Panc1 (cell line): ENCODE measurements around the gene ZNF324. TPM values are rescaled to one million over a fixed set of nuclear protein-coding genes. Genes with fewer than 3 reads are reported as not detected.

ENCODE experiments used
- ATAC-seq: fragments of 200-7000 bp; cut with Tn5 transposase; 2 replicates; pipeline ENCODE4 v1.9.1; 2020; ENCODE audit warnings: mild to moderate bottlenecking, moderate library complexity
- BruUV-seq: library from RNA; stranded (reverse); fragments of 400-500 nt; replicated peaks from 2 replicates; lab custom pipeline; 2021; lab: Mats Ljungman, UMichigan
- CTCF ChIA-PET: fragments of 300-600 bp; sonication (Branson Sonifier 250); formaldehyde crosslinking; loops from one replicate; lab custom pipeline; 2022; ENCODE audit warnings: antibody characterized with exemption; lab: Charles Lee
- POLR2A ChIA-PET: fragments of 300-600 bp; sonication (Branson Sonifier 250); formaldehyde crosslinking; loops from one replicate; lab custom pipeline; 2022; ENCODE audit warnings: antibody characterized with exemption; lab: Charles Lee
- DNase-seq: peaks from one replicate; pipeline ENCODE4 v3.0.0-alpha.2; 2010; ENCODE audit warnings: low read depth, low spot score
- H3K27ac ChIP-seq: 2 replicates; pipeline ENCODE4 v1.5.1; 2011; ENCODE audit warnings: mild to moderate bottlenecking, low read length, inconsistent platforms
- H3K27me3 ChIP-seq: fragments of 200-500 bp; sonication (Bioruptor generic); 2 replicates; pipeline ENCODE4 v1.6.0; 2014; ENCODE audit warnings: low read length, inconsistent platforms; ENCODE audit not compliant: control insufficient read depth, insufficient read depth
- H3K36me3 ChIP-seq: fragments of 200-500 bp; sonication (Bioruptor generic); 2 replicates; pipeline ENCODE4 v1.5.1; 2014; ENCODE audit warnings: inconsistent platforms, mild to moderate bottlenecking, low read length, moderate library complexity; ENCODE audit not compliant: control insufficient read depth, insufficient read depth
- H3K4me1 ChIP-seq: 2 replicates; pipeline ENCODE4 v1.5.1; 2011; ENCODE audit warnings: inconsistent platforms, mild to moderate bottlenecking, low read length, moderate library complexity; ENCODE audit not compliant: control insufficient read depth, insufficient read depth
- H3K4me3 ChIP-seq, 2 experiments: 2 replicates each; pipeline ENCODE4 v1.5.1; 2011 to 2012; ENCODE audit warnings: low read depth in 2 of 2, low read length in 2 of 2, mild to moderate bottlenecking in 2 of 2, inconsistent platforms in 1 of 2, moderate library complexity in 1 of 2
- H3K9me3 ChIP-seq: fragments of 200-500 bp; sonication (Bioruptor generic); 2 replicates; pipeline ENCODE4 v1.5.1; 2014; ENCODE audit warnings: low read depth, mild to moderate bottlenecking, inconsistent platforms, low read length, moderate library complexity; ENCODE audit not compliant: control insufficient read depth, insufficient read depth
- CTCF ChIP-seq: fragments of 450-650 bp; IDR thresholded peaks from 2 replicates; pipeline ENCODE4 v1.5.1; 2017; ENCODE audit warnings: mild to moderate bottlenecking
- POLR2AphosphoS5 ChIP-seq: IDR thresholded peaks from 2 replicates; pipeline ENCODE4 v1.6.1; 2012; ENCODE audit warnings: mild to moderate bottlenecking, low read depth, low read length, moderate library complexity
- SIN3A ChIP-seq: IDR thresholded peaks from 2 replicates; pipeline ENCODE4 v1.6.1; 2012; ENCODE audit warnings: low read depth, mild to moderate bottlenecking, low read length, moderate library complexity, borderline replicate concordance; ENCODE audit not compliant: insufficient read depth
- TCF7L2 ChIP-seq: IDR thresholded peaks from 2 replicates; pipeline ENCODE4 v1.6.1; 2011; ENCODE audit warnings: mild to moderate bottlenecking, low read depth, low read length, inconsistent platforms
- in situ Hi-C: cut with HindIII; loops from 2 replicates; pipeline ENCODE4 v1.10.0; 2016; ENCODE audit warnings: low sequenced_read_pairs, low pct_unique_long_range_greater_than_20kb
- intact Hi-C: fragments of 100-400 bp; cut with micrococcal nuclease; formaldehyde crosslinking; loops from one replicate; pipeline ENCODE4 v1.10.0; 2022; ENCODE audit not compliant: unreplicated experiment
- total RNA-seq: library from RNA; stranded (reverse); gene quantifications from one replicate; pipeline ENCODE4 v1.2.1, GENCODE V29; 2021; ENCODE audit not compliant: unreplicated experiment
- TF ChIP-seq, protein P1 (sequence below), 2 experiments: IDR thresholded peaks; 2 replicates each; pipeline ENCODE4 v1.6.1; 2011 to 2012; ENCODE audit warnings: low read depth in 2 of 2, control low read depth in 1 of 2, low read length in 1 of 2, mild to moderate bottlenecking in 1 of 2, moderate library complexity in 1 of 2; ENCODE audit not compliant: insufficient read depth in 1 of 2

The ZNF324 gene
- total RNA-seq, 1 experiment from 2014 or later: 12.8 TPM

DNA sequence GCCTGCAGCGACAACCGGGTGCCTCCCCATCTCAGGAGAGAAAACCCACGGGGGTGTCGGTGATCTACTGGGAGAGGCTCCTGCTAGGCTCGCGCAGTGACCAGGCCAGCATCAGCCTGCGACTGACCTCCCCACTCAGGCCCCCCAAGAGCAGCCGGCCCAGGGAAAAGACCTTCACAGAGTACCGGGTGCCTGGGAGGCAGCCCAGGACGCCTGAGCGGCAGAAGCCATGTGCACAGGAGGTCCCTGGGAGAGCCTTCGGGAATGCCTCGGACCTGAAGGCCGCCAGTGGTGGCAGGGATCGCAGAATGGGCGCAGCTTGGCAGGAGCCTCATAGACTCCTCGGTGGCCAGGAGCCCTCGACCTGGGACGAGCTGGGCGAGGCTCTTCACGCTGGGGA is 11.6 kb upstream of the ZNF324 start:
- intact Hi-C loops: no loop called here
- in situ Hi-C loops: no loop called here
- no peaks in the 10 kb centered on the region for H3K36me3 ChIP-seq

GRCh38 chr19:58456111-58456510 is 10.8 kb upstream of the ZNF324 start:
- ATAC-seq (no peak), DNase-seq (no peak)
- H3K4me3 ChIP-seq: no peak overlapping the region
- TF ChIP-seq POLR2AphosphoS5: no peak
- no peak for TF ChIP-seq TCF7L2
- TF ChIP-seq SIN3A: no peak
- BruUV-seq: no TSS peak
- H3K9me3 ChIP-seq: no peaks in the 10 kb centered on the region
- H3K27me3 ChIP-seq: no peaks in the 10 kb centered on the region
- ChIA-PET POLR2A (no interaction called here), CTCF (no interaction called here)
- H3K27ac ChIP-seq: no peak overlapping the region
- in situ Hi-C loops: no loop called here
- intact Hi-C loops: no loop called here
- H3K36me3 ChIP-seq: no peaks in the 10 kb centered on the region
- H3K4me1 ChIP-seq: no peaks in the 10 kb centered on the region

More for the DNA sequence above, 11.6 kb upstream of the ZNF324 start:
- TF ChIP-seq TCF7L2 (no peak), CTCF (no peak), POLR2AphosphoS5 (no peak), SIN3A (no peak)
- TF ChIP-seq, protein P1, sequence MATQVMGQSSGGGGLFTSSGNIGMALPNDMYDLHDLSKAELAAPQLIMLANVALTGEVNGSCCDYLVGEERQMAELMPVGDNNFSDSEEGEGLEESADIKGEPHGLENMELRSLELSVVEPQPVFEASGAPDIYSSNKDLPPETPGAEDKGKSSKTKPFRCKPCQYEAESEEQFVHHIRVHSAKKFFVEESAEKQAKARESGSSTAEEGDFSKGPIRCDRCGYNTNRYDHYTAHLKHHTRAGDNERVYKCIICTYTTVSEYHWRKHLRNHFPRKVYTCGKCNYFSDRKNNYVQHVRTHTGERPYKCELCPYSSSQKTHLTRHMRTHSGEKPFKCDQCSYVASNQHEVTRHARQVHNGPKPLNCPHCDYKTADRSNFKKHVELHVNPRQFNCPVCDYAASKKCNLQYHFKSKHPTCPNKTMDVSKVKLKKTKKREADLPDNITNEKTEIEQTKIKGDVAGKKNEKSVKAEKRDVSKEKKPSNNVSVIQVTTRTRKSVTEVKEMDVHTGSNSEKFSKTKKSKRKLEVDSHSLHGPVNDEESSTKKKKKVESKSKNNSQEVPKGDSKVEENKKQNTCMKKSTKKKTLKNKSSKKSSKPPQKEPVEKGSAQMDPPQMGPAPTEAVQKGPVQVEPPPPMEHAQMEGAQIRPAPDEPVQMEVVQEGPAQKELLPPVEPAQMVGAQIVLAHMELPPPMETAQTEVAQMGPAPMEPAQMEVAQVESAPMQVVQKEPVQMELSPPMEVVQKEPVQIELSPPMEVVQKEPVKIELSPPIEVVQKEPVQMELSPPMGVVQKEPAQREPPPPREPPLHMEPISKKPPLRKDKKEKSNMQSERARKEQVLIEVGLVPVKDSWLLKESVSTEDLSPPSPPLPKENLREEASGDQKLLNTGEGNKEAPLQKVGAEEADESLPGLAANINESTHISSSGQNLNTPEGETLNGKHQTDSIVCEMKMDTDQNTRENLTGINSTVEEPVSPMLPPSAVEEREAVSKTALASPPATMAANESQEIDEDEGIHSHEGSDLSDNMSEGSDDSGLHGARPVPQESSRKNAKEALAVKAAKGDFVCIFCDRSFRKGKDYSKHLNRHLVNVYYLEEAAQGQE (IDR thresholded peaks at IDR 0.05; ENCODE audit: insufficient read depth in 1 of 2, low read depth in 2 of 2, low read length in 1 of 2): no peak
- H3K27me3 ChIP-seq: 0 out of 2 replicates have a peak, but pooled peaks cover 4% of the 10 kb centered on the region
- H3K4me3 ChIP-seq: no peak overlapping the region
- H3K4me1 ChIP-seq: peaks cover 4% of the 10 kb centered on the region; the same call in 1 of the 2 replicates
- ChIA-PET POLR2A (no interaction called here), CTCF (no interaction called here)
- DNase-seq (no peak), ATAC-seq (no peak)
- BruUV-seq: no TSS peak
- no peak overlapping the region for H3K27ac ChIP-seq
- no peaks in the 10 kb centered on the region for H3K9me3 ChIP-seq

GRCh38 chr19:58460039-58460438 is 6.8 kb upstream of the ZNF324 start:
- no TSS peak for BruUV-seq
- TF ChIP-seq SIN3A (no peak), POLR2AphosphoS5 (no peak), TCF7L2 (no peak), CTCF (no peak)
- TF ChIP-seq, protein P1 (IDR thresholded peaks at IDR 0.05; ENCODE audit: insufficient read depth in 1 of 2, low read depth in 2 of 2, low read length in 1 of 2): no peak
- H3K27me3 ChIP-seq: no peaks in the 10 kb centered on the region
- no peak overlapping the region for H3K4me3 ChIP-seq
- intact Hi-C loops (no loop called here), in situ Hi-C loops (no loop called here)
- ATAC-seq (no peak), DNase-seq (no peak)
- H3K4me1 ChIP-seq: no peaks in the 10 kb centered on the region
- H3K36me3 ChIP-seq: no peaks in the 10 kb centered on the region
- no peaks in the 10 kb centered on the region for H3K9me3 ChIP-seq
- POLR2A ChIA-PET: no interaction called here
- H3K27ac ChIP-seq: no peak overlapping the region
- CTCF ChIA-PET: no interaction called here
